B cell (primary cell): ENCODE results near the gene ZNF438.

Experiments used
- EZH2 ChIP-seq: IDR thresholded peaks from 2 replicates; pipeline ENCODE4 v1.6.1; 2012; ENCODE audit warnings: borderline replicate concordance, low read depth, mild to moderate bottlenecking, moderate library complexity, low read length; ENCODE audit not compliant: insufficient read depth, poor library complexity, severe bottlenecking
- TF ChIP-seq, protein P1 (sequence below): fragments of 200-600 bp; IDR thresholded peaks from one replicate; pipeline ENCODE4 v1.8.0; 2022; ENCODE audit warnings: antibody characterized with exemption, mild to moderate bottlenecking

GRCh38 chr10:30816820-30817171, 214.9 kb downstream of the ZNF438 start:
- TF ChIP-seq, protein P1, sequence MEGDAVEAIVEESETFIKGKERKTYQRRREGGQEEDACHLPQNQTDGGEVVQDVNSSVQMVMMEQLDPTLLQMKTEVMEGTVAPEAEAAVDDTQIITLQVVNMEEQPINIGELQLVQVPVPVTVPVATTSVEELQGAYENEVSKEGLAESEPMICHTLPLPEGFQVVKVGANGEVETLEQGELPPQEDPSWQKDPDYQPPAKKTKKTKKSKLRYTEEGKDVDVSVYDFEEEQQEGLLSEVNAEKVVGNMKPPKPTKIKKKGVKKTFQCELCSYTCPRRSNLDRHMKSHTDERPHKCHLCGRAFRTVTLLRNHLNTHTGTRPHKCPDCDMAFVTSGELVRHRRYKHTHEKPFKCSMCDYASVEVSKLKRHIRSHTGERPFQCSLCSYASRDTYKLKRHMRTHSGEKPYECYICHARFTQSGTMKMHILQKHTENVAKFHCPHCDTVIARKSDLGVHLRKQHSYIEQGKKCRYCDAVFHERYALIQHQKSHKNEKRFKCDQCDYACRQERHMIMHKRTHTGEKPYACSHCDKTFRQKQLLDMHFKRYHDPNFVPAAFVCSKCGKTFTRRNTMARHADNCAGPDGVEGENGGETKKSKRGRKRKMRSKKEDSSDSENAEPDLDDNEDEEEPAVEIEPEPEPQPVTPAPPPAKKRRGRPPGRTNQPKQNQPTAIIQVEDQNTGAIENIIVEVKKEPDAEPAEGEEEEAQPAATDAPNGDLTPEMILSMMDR = no peak
- TF ChIP-seq EZH2 = no peak
